GM21360 (cell line): ENCODE results near the gene SPA17.

ENCODE experiments used
- ATAC-seq: cut with Tn5 transposase; IDR thresholded peaks from one replicate; pipeline ENCODE4 v1.9.1; 2021; ENCODE audit warnings: mild to moderate bottlenecking, moderate library complexity; ENCODE audit not compliant: unreplicated experiment

Gene SPA17

DNA sequence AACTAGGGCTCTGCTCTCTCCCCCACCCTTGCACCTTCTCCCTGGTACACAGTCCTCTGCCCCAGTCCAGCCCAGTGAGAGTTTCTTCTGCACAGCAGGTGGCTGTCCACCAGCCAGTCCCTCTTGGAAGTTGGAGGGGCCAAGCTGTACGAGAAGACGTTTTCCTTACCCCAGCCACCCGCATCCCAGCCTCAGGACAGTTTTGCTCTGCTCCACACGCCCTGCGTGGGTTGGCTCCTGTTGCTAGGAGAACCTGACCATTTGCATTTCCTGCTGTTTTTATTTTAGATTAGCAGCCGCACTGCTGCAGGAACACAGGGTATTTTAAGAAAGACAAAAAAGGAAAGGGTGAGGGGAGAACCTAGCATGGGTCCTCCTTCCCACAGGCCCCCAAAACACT lies 48.5 kb downstream of the SPA17 start:
- ATAC-seq = no peak

DNA sequence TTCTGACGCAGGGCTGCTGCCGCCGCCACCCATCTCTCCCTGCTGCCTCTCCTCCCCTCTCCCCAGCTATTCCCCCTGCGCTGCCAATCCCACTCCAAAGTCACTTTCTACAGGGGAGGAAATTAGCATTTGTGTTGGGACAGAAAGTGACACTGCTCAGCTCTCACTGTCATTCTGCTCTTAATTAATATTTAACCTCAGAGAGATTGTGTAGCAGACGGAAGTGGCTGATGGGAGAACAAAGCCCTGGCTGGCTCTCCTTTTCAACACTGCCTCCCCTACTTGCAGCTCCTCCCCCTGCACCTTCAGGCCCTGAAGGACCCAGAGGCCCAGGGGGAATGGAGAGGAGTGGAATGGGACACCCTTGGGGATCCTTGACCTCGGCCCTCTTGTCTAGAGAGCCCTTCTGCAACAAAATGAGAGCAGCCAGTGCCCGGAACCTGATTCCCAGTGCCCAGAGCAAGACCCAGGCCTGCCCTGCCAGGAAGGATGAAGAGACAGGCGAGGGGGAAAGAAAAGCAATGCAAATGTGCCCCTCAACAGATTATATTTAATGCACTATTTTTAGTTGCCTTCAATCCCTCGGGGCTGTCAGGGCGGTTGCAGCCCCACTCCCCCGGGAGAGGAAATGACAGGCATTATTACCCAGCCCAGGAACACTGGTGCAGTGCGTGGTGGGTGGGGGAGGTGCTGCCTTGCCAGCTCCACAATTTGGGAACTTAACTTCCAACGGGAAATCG lies 51.4 kb downstream of the SPA17 start:
- ATAC-seq = peak; percentile 65

DNA sequence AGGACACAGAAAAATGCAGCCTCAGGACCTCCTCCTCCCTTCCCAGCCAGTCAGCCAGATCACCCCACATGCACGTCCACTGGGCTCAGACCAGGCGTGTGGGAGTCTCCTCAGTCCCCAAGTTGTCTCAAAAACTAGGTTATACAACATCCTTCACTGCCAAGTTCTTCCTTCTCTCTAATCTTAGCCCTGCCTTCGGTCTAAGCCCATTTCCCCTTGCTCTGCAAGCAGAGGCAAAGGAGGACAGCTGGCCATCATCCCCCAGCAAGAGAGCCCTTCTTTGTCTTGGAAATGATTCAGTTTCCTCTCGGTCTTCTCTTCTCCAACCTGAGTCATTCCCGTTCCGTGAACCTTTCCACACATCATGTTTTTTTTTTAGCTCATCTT lies 52.0 kb downstream of the SPA17 start:
- no peak for ATAC-seq

DNA sequence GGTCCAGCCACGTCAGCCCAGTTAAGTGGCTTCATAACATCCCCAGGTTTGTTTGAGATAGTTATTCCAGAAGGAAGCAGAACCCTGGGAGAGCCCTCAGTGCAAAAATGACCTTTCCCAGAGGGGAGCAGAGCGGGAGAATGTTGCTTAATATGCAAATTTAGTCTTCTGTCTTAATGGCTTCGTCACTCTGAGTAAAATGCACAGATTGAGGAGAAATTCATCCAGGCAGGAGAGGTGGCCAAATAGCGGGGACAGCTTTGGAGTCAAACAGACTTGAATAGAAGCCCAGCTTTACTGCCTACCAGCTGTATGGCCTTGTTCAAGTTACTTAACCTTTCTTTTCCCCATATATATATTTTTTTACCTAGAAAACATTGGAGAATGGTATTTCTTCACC lies 53.8 kb downstream of the SPA17 start:
- no peak for ATAC-seq

DNA sequence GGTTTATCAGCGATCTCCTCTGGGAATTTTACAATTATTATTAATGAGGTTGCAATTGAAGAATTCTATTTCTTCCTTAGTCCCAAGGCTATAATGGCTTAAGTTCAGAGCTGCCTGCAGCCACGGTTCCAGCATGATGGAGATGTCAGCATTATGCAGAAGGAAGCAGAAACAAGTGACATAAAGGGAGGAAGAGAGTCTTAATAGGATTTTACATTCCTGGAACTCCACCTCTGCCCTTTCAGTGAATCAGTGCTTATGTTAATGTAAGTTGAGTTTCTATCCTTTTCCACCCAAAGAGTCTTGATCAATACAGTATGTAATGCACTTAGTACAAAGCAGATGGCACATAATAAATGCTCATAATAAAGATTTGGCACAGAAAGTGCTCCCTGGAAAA lies 54.4 kb downstream of the SPA17 start:
- no peak for ATAC-seq

DNA sequence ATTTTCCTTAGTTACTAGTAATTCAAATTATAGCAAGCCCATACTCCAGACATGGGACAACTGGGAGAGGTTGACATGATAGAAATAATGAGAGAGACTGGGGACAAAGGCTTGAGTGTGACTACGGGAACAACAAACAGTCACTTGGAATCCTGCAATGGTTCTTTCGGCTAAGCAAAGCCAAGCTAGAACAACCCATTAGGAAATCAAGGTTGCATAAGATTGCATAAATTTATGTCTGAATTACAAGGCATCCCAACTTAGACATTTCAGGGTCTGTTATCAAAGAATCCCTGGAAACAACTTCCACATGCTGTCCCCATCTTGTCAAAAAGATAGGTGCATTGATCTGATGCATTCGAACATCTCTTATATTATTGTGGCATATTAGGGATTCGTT lies 55.9 kb downstream of the SPA17 start:
- no peak for ATAC-seq

DNA sequence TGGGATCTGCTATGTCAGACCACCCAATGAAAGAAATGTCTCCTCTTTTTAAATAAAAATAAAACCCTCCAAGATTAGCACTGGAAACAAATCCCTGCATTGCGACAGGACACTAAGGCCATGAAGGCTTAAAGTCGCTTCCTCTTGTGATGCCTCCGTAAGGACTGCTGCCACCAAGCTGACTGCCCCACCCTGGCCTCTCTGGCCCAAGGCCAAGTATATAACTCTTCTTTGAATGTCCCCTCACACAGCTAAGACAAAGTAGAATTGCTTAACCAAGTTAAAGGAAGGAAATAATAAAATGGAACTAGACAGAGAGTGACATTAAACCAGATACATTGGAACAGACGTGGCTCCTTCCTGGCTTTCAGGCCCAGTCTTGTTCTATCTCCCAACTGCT lies 58.5 kb downstream of the SPA17 start:
- no peak for ATAC-seq

DNA sequence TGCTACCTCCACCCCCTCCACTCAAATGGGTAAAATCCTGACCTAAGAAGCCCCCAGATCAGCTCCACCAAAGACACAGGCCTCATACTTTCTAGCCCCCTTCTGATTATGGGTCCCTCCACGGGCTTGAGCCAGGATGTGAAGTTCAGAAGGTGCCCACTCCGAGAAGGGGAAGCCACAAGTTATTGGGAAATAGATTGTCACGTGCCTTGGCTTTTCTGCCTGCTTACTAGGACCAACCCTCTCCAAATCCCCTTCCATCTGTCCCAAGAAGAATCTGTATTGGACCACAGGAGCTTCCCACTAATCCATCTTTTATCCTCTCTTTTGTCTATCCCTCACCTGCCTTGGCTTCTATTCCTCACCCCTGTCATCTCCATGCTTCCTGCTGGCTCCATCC lies 63.0 kb downstream of the SPA17 start:
- ATAC-seq = no peak

DNA sequence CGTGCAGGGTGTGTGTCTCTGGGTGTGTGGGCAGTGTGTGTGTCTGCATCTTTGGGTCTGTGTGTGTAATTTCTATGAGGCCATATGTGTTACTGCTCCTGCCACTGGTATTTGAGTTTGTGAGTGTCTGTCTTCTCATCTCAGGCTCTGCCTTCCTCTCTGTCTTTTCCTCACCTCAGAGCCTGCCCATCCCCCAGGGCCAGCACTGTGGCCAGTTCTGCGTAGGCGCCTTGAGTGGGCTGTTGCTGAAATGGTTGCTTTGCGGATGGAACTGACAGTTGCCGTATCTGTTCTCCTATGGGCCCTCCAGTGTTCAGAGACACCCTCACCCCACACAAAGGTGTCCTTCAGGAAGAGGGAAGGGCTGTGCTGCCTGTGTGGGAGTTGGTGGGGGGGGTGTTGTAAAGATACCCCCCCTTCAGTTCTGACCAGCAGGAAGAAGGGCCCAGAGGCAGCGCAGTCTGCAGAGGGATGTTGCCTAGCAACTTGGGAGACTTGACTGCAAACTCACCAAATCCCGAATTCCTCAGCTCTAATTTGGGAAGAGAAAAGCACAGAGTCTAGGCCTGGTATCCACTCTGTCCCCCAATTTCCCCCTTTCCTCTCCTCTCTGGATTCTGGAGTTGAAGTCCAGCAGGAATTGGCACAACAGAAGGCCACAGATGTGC lies 64.1 kb downstream of the SPA17 start:
- ATAC-seq = no peak

DNA sequence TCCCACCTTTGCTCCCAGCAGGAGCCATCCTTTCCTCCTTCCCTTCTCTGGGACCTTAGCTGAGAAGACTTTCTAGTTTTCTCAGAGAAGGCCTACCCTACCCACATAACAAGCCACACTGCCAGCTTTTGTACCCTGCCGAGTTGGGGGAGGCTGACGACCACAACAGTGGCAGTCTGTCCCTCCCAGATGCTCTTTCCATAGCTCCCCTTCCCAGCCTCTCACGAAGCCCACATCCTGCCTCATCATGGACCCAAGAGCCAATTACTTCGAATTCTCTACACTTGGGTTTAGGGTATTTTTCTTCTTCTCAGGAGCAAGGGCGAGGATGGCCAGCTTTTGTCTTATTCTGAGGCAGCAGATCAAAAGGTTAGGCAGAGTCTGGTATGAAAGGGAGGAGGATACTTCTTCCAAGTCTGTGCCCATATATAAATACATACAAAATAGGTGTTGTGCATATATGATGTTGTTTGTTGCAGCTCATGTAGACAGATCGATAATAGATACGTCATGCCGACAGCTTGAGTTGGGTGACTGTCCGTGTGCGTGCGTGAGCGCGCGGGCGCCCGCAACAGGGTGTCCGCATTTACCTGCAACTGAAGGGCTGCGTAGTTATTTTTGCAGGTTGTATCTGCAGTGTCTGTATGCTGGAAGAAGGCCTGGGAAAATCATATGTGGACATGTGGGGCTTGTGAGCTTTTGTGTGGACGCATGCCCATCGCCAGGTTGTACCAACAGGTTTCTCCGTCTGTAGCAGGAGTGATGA lies 65.2 kb downstream of the SPA17 start:
- ATAC-seq = no peak

DNA sequence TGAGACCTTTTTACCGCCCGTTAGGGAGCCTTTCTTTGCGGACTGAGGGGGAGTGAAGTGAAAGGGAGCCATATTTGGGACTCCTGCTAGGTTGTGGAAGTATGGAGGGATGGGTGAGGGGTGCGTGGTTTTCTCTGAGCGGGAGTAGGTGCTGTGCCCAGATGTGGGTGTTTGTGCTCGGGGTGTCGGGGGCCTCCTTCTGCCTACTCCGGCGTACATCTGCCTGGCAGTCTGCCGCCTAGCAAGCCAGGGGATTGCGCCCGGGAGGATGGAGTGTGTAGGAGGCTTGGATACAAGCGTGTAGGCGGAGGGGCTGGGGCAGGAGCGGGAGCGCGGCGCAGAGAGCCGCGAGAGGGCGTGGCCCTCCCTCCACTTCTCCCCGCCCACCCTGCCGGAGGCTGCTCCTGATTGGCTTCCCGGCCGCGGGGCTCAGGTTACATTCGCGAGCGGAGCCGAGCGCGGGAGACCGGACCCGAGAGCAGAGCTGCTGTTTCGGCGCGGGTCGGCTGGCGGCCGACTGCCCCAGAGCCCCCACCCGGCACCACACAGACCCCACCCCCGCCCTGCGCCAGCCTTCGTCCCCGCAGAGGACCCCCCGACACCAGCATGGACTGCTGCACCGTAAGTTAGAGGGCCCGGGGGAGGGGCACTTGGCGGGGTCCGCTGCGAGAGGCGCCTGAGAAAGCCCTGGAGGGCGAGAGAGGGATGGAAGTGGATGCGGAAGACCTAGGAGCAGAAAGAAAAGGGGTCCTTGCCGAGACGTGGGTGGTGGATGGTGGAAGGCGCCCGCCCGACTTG lies 66.0 kb downstream of the SPA17 start, which contains the start of gene NRGN:
Gene NRGN (plus strand): TSS at position 464 of the 798 bp plus-strand sequence. CDS start 143 bp downstream, at position 607.
- peak; percentile 99 for ATAC-seq

DNA sequence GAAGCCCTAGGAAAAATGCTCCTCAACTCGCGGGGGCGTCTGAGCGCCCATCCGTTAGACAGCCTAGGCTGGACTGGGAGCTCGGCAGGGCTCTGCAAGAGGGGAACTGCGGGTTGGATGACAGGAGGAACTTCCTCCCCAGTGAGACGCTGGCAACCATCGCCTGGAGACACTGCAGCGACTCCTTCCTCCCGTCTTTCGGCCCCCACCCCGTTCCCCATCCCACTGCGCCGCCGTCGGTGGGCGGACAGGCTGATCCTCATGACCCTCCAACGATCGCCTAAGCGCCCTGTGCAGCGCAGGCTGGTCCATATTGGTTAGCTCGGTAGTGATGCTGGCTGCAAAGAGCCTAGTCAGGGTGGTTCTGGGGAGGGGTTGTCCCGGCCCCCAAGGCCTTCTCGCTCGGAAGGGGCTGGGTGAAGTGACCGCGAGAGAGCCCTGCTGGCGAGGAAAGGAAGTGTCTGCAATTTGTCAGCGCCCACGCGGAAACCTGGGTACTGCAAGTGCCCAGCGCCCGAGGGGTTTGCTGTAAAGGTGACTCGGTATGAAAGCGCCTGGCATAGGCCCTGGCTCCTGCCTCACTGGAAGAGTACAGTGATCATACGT lies 66.7 kb downstream of the SPA17 start:
- ATAC-seq = peak; percentile 39

DNA sequence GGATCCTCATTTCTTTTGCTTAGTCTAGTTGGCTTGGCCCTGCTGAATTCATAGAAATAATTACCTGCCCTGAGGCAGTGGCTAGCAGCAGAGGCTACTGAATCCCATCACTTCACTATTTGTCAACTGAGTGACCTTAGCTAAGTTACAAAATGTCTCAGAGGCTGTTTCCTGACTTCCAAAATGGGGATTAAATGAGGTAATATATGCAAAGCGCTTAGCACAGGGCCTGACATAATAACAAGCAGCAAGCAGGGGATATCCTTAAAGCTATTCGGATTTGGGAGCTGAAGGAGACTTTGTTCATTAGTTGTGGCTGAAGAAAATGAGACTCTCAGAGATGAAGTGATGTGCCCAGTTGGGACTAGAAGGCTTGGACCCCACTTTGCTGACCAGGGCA lies 68.9 kb downstream of the SPA17 start:
- no peak for ATAC-seq

DNA sequence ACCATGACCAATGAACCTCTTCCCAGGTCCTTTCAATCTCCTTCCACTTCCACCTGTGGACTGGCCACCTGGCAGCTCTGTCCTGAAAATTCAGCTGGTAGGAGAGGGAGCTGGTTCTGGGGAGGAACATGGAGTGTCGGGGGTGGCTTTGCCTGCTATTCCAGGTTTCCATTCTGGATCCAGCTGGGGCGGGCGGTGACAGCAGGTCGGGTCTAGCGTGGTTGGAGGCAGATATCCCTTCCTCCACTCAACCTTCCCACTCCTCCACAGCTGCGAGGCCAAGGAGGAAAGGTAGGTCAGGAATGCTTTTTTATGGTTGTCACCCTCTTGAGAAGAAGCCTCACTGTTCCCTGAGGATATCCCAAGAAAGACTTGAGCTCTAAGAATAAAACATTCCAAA lies 69.3 kb downstream of the SPA17 start:
- no peak for ATAC-seq

DNA sequence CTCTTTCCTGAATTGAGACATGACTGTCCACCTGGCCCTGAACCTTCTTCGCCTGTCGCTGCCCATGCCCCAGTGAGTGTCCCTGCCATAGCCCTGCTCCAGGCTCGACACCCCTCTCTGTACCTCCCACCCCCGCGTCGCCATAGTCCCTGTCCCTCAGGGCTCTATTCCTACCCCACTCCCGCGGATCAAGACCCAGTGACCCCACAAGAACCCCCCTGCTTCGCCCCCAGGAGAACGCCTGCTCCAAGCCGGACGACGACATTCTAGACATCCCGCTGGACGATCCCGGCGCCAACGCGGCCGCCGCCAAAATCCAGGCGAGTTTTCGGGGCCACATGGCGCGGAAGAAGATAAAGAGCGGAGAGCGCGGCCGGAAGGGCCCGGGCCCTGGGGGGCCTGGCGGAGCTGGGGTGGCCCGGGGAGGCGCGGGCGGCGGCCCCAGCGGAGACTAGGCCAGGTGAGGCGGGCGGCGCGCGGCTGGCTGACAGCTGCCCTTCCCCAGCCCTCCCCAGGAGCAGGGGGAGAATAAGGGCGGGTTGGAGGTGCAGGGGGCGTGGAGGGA lies 71.6 kb downstream of the SPA17 start:
- ATAC-seq = no peak

DNA sequence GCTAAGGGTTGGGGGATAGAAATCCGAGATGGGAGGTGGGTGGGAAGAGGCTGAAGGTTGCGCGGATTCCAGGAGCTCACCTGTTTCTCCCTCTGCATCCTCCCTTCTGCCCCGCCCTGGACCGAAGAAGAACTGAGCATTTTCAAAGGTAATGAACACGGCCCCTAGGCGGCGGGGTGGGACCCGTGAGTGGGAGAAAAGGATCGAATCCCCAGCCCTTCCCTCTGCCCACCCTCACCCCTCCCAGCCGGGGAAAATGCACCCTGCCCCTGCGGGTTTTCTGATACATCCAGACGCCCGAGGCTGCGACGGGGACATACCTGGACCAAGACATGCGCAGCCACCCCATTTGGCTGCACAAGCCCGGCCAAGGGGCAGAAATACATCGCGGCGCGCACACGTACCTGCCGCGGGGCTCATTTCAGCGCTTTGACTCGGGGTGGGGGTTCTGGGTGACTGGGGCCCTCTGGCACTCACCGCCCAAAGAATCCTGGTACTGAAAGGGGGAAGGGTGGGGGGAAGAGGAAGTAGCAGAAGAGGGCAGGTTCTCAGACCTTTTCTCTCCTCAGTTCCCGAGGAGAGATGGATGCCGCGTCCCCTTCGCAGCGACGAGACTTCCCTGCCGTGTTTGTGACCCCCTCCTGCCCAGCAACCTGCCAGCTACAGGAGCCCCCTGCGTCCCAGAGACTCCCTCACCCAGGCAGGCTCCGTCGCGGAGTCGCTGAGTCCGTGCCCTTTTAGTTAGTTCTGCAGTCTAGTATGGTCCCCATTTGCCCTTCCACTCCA lies 72.3 kb downstream of the SPA17 start:
- ATAC-seq = peak; percentile 18

DNA sequence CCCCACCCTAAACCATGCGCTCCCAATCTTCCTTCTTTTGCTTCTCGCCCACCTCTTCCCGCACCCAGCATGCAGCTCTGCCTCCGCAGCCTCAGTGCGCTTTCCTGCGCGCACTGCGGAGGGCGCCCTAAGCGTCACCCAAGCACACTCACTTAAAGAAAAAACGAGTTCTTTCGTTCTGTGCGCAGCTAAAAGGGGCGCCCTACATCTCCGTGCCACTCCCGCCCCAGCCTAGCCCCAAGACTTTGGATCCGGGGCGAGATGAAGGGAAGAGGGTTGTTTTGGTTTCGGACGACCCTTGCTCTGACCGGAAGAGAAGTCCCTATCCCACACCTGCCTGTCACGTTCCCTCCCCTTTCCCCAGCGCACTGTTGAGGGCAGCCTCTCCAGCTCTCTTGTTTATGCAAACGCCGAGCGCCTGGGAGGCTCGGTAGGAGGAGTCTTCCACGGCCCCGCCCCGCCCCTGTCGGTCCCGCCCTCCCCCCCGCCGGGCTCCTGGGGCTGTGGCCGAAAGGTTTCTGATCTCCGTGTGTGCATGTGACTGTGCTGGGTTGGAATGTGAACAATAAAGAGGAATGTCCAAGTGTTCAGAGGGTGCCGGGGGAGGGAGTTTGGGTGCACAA lies 73.0 kb downstream of the SPA17 start:
- ATAC-seq = peak; percentile 85
